HG03571 (cell line): Measurements from ENCODE around the gene BOC.

Experiments used
- ATAC-seq: cut with Tn5 transposase; IDR thresholded peaks from one replicate; pipeline ENCODE4 v1.9.1; 2021; ENCODE audit not compliant: unreplicated experiment

The BOC gene

DNA sequence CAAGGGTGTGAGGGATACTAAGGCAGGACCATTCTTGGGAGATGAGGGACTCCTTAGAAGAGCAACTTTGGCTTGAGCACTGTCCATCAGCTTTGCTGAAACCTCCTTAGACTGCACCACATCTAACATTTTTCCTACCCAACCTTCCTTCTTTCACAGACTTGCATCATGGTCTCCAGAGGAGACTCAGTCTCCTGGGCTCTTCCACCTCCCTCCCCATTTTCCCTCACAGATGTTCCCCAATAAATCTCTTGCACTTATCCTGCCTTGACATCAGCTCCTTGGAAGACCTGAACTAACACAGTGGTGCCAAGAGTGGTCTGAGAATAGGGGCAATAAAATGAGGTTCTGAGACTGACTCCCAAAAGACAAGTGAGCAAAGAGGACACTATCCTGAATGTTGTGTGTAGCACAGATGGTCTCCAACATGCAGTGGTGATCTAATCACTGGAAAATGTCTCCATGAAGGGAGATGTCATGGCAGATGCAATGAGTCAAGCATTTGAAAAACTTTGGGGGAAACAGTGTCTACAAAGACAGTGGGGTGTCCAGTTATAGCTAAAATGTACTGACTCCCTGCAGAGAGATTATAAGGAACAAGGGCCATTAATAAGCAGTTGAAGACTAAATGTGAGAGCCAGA lies 26.0 kb upstream of the BOC start:
- ATAC-seq, result no peak

DNA sequence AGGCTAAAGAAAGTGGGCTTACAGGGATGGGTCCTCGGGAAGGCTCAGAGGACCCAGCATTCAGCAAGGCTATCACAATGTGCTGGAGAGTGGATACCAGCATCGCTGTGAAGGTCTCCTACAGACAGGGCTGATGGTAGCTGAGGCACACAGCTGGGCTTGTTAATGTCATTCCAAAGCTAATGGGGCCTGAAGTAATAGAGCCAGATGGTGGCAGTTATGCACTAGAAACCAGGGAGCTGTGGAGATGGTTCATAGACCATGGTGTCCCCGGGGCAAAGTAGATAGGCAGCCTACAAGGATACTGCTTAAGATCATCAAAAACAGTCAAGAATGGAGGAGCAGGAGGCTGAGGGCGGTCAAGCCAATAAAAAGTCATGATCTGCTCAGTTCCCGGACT lies 24.8 kb upstream of the BOC start:
- ATAC-seq, result no peak

GRCh38 chr3:113193288-113193687 lies 18.1 kb upstream of the BOC start:
- no peak for ATAC-seq

- ATAC-seq, result no peak
These were observed 17.6 kb upstream of the BOC start for GRCh38 chr3:113193719-113194118.

GRCh38 chr3:113194823-113195401 lies 16.4 kb upstream of the BOC start:
- no peak for ATAC-seq

GRCh38 chr3:113200351-113200750 lies 11.0 kb upstream of the BOC start:
- ATAC-seq, result no peak

DNA sequence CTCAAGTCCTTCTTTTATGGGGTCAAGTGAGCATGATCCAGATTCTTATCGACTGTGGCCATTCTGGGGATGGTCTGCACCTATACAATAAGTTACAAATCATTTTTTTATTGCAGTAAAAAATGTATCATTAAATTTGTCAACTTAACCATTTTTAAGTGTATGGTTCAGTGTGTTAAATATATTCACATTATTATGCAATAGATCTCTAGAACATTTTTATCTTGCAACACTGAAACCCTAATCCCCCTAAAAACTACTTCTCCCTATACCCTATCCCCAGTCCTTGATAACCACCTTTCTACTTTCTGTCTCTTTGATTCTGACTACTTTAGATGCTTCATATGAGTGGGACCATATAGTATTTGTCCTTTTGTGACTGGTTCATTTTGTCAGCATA lies 10.4 kb upstream of the BOC start:
- no peak for ATAC-seq

GRCh38 chr3:113204371-113204770 lies 7.0 kb upstream of the BOC start:
- no peak for ATAC-seq

DNA sequence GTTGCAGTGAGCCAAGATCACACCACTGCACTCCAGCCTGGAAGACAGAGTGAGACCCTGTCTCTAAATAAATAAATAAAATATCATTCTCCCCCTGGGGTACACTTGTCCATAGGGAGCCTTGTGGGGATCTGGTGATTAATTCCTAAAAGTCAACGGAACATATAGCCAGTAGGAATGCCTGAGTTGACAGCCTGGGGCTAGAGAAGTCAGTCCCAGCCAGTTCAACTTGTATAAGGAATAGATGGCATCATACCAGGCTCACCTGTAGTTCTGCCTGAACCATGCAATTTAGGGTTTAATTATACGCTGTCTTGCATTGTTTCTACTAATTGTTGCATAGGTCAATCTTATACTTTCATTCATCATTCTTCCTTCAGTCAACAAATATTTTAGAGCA lies 5.9 kb upstream of the BOC start:
- ATAC-seq, result no peak

- ATAC-seq, result no peak
These were observed 590 bp upstream of the BOC start for GRCh38 chr3:113210604-113211329.

GRCh38 chr3:113212150-113212843 lies 940 bp downstream of the BOC start:
- no peak for ATAC-seq

GRCh38 chr3:113212844-113213375 lies 1.6 kb downstream of the BOC start:
- no peak for ATAC-seq

DNA sequence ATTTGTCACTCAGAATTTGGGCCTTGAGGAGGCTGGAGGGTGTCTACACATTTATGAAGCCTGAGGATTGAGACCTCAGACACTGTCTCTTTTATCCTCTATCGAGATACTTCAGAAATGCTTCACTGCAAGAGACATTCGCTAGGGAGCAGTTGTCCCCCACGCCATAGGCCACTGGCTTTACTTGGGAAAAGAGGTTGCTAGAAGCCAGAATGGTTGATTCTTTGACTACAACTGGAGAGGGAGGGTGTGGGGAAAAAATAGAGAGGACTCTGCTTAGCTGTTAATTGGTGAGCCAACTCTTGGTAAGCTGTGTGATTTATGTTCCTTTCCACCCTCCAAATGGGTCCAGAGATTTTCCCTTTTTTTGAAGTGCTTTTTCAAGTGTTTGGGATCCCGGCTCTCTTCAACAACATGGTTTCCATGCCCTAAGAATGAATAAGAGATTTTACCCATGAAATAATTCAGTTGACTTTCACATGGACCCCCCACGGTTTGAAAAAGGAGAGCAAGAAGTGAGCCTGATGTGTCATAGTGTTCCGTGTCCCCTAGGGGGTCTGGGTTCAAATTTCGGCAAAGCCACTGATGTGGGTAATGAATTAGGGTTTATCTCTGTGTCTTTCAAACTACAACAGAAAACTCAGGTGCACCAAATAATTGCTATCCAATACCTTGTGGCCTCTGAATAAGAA lies 2.7 kb downstream of the BOC start:
- no peak for ATAC-seq

- no peak for ATAC-seq
These were observed 3.7 kb downstream of the BOC start for GRCh38 chr3:113214917-113215595.

GRCh38 chr3:113216393-113216792 lies 5.0 kb downstream of the BOC start:
- ATAC-seq, result no peak

GRCh38 chr3:113218011-113218680 lies 6.8 kb downstream of the BOC start:
- ATAC-seq, result no peak

- ATAC-seq, result no peak
These were observed 7.3 kb downstream of the BOC start for GRCh38 chr3:113218681-113219045.

DNA sequence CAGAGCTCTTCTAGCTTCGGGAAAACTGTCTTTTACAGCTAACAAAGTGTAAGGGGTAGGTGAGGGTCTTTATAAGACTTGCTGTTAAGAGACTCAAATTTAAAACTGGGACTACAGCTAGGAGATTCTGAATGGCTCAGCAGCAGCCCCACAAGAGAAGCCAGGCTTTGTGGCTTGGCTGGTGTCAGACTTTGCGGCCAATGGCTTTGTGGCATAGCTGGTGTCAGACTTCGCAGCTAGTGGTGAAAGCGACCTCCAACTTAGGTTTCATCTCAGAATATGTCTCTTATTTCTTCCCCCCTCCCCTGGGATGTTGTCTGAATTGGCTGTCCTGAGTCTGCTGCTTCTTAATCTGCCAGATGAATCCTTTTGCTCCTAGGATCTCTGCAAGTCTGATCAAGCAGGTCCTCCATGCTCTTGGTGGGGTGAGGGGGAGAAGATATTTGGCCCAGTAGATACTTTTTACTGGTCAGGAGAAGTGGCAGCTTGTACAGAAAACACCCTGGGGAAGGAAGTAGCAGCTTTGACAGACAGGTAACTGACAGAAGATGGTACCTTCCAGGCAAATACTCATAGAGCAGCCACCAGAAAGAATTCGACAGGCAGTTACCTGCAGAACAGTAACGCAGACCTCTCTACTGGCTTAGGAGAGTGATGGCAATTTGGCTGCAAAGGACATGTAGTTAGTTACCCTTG lies 8.4 kb downstream of the BOC start:
- no peak for ATAC-seq

DNA sequence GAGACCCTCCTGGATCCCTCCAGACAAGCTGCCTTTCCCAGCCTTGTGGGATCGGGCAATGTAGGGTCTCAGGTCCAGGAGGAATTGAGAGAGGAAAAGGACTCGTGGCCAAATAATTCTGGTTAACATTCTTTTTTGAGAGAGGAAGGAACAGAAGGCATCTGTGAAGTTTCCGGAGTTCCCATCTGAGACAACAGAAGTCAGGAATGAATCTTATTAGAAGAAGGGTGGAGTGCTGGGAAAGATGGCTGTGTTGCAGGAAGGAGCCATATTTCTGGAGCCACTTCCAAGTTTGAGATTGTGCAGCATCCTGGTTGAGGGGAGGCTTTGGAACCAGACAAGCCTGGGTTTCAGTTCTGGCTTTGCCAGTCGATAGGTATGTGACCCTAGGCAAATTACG lies 9.4 kb downstream of the BOC start:
- ATAC-seq, result no peak
